ENCODE measurements around the gene RPRD2.
"Not testable (repeated sequence)": the region's sequence is repeated elsewhere in the genome, so short reads cannot be mapped to it uniquely, and the experiment has no call there.

Gene RPRD2

GRCh38 chr1:150392627-150393026 lies 28.7 kb downstream of the RPRD2 start:
- DNase-seq: no peak

GRCh38 chr1:150395115-150395514 lies 31.2 kb downstream of the RPRD2 start:
- not testable (repeated sequence) for DNase-seq

DNA sequence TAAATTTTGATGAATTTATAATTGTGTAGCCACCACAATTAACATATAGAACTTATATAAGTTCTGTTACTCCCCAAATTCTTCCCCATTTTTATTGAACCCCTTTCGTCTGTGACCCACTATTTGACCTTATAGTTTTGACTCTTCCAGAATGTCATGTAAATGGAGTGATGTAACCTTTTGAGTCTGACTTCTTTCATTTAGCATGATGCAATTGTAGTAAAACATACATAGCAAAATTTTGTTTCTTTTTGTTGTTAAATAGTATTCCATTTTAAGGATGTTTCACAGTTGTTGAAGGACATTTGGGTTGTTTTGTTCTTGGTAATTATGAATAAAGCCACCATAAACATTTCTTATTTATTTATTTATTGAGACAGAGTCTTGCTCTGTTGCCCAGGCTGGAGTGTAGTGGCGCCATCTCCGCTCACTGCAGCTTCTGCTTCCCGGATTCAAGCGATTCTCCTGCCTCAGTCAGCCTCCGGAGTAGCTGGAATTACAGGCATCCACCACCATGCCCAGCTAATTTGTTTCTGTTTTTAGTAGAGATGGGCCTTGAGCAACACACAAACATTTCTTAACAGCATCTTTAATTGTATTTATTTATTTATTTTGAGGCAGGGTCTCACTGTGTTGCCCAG lies 33.6 kb downstream of the RPRD2 start:
- no peak for DNase-seq

DNA sequence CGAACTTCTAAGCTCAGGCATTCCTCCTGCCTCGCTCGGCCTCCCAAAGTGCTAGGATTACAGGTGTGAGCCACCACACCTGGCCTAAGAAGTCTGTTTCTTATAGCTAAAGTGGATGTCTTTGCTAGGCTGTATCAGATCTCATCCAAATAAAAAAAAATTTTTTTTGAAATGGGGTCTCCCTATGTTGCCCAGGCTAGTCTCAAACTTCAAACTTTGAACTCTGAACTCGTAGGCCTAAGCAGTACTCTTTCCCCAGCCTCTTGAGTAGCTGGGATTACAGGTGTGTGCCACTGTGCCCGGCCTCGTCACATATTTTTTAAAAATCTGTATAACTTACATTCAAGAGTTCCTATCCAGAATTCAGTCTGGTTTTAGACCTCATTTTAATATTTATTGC lies 40.5 kb downstream of the RPRD2 start:
- no peak for DNase-seq

- no peak for DNase-seq
These were observed 41.7 kb downstream of the RPRD2 start for GRCh38 chr1:150405660-150406059.

DNA sequence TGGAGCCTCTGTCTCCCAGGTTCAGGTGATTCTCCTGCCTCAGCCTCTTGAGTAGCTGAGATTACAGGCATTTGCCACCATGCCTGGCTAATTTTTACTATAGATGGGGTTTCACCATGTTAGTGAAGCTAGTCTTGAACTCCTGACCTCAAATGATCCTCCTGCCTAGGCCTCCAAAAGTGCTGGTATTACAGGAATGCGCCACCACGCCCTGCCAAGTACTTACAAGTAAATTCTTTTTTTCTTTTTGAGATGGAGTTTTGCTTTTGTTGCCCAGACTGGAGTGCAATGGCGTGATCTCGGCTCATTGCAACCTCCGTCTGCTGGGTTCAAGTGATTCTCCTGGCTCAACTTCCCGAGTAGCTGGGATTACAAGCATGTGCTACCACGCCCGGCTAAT lies 42.5 kb downstream of the RPRD2 start:
- no peak for DNase-seq

GRCh38 chr1:150407330-150407729 lies 43.4 kb downstream of the RPRD2 start:
- no peak for DNase-seq

DNA sequence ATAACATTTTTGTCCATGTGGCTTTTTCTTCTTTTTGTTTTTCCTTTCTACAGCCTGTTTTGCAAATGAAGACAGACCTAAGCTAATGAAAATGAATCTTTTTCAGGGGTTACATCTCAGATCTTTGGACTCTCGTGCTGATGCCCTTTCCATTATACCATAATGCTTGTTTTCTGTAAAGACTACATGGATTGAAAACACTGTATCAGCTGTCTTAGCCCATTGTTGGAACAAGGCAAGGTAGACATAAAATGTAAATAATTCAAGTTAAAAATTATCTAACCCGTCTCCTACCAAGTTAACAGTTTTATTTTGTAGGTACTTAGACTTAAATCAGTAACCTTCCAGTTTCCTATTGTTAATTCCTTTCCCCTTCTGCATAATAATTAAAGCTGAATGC lies 44.9 kb downstream of the RPRD2 start:
- DNase-seq: no peak

DNA sequence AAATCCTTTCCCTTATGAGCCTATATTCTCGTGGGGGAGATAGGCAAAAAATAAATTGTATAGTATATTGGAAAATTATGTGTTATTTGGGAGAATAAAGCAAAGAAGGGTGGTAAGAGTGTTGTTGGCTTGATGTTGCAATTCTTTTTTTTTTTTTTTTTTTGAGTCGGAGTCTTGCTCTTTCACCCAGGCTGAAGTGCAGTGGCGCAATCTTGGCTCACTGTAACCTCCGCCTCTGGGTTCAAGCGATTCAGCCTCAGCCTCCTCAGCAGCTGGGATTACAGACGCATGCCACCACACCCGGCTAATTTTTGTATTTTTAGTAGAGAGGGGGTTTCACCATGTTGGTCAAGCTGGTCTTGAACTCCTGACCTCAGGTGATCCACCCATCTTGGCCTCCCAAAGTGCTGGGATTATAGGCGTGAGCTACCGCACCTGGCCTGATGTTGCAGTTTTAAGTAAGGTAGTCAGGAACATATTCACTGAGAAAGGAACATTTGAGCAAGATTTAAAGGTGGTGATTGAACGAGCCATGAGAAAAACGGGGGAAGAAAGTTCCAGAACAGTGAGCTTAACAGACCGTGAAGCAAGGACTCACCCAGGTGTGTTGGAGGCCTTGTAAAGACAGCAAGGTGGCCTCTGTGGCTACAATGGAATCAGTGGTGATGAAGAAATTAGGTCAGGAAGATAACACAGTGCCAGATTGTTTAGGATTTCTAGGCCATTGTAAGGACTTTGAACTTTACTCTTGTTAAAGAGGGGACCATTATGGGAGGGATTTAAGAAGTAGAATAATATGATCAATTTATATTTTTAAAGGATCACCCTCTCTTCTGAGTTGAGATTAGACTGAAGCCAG lies 45.8 kb downstream of the RPRD2 start:
- no peak for DNase-seq

DNA sequence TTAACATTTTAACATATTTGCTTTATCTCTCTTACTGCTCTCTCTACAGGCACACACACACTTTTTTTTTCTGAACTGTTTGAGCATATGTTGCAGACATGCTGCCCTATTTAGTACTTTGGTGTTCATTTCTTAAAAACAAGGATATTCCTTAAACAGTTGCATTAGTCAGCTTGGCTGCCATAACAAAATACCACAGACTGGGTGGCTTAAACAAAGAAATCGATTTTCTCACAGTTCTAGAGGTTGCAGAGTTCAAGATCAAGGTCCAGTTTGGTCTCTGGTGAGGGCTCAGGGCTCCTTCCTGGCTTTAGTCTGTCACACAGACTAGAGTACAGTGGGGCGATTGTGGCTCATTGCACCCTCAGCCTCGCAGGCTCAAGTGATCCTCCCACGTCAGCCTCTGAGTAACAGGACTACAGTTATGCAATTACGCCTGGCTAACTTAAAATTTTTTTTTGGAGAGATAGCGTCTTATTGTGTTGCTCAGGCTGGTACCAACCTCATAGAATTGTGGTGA lies 46.7 kb downstream of the RPRD2 start:
- DNase-seq: no peak

GRCh38 chr1:150414592-150414991 lies 50.6 kb downstream of the RPRD2 start:
- no peak for DNase-seq

GRCh38 chr1:150415800-150416199 lies 51.9 kb downstream of the RPRD2 start:
- DNase-seq: no peak

- DNase-seq: no peak
These were observed 56.8 kb downstream of the RPRD2 start for GRCh38 chr1:150420560-150421265.

DNA sequence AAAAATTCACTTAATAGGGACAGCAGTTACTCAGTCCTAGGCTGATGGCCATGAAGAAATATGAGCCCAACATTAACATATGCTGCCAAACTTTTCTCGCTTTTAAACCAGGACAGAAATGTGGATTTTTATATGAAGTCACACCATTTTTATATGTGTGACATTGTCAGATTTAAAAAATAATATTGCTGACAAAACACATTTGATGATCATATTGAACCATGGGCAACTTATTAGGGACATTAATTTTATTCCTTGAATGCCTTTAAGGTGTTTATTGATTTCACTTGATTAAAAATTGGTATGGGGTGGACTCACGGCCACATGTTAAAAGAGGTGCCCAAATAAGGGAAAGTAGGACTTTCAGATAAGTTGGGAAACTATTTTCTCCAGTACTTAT lies 58.6 kb downstream of the RPRD2 start:
- DNase-seq: no peak

- DNase-seq: no peak
These were observed 65.9 kb downstream of the RPRD2 start for GRCh38 chr1:150429805-150430204.

DNA sequence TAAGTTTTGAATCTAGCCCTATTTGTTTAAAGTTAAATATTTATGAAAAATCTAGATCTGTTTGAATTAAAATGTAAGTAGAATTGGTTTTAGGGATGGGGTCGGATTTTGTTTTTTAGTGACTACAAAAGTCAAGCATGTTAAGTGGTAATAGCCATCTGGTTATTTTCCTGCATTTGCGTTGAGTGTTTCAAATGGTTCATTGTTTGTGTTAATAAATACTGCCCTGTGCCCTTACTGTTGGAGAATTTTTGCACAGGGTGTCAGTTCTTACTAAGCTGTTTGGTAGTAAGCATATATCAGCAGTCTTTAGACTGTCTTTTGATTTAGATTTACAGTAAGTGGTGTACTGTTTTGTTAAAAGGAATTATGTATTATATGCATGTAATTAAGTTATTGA lies 77.2 kb downstream of the RPRD2 start:
- no peak for DNase-seq

DNA sequence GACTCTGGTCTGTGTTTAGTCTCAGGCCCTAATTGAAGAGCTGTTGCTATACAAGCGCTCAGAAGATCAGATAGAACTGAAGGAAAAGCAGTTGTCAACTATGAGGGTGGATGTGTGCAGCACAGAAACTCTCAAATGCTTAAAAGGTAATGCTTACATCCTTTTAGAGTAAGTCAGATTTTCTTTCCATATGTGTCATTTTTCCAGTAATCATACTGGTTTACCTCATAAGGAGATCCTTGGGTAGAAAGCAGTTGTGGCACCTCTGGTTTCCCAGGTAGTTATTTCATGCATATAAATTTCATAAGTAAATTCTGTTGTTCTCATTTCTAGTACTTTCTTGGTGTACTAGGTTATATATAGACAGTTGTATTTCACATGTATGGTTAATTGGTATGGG lies 80.3 kb downstream of the RPRD2 start:
- DNase-seq: no peak

- DNase-seq: no peak
These were observed 92.2 kb downstream of the RPRD2 start for GRCh38 chr1:150456146-150456647.

DNA sequence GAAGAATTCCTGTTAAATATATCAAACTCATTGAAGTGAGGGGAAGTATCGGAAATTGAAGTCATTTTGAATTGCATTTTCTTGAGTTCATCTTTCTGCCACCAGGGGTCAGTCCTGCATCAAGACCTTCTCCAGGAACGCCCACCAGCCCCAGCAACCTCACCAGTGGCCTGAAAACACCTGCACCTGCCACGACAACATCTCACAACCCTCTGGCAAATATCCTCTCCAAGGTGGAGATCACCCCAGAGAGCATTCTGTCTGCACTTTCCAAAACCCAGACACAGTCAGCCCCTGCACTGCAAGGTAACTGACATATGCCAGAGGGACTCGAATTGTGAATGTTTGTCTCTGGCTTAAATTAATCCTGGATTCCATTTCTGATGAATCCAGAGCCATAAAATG lies 100.5 kb downstream of the RPRD2 start:
- DNase-seq: peak; percentile 73

GRCh38 chr1:150466964-150467363 lies 103.0 kb downstream of the RPRD2 start:
- no peak for DNase-seq

DNA sequence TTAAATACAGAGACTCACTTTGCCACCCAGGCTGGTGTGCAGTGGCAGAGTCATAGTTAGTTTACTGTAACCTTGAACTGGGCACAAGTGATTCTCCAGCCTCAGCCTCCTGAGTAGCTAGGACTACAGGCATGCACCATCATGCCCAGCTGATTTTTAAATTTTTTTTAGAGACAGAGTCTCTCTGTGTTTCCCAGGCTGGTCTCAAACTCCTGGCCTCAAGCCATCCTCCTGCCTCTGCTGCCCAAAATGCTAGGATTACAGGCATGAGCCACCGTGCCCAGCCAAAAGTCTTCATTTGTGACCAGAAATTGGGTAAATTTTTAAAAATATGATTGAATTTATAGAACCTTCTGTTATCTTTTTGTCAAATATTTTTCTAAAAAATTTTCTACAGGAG lies 105.3 kb downstream of the RPRD2 start:
- DNase-seq: no peak

DNA sequence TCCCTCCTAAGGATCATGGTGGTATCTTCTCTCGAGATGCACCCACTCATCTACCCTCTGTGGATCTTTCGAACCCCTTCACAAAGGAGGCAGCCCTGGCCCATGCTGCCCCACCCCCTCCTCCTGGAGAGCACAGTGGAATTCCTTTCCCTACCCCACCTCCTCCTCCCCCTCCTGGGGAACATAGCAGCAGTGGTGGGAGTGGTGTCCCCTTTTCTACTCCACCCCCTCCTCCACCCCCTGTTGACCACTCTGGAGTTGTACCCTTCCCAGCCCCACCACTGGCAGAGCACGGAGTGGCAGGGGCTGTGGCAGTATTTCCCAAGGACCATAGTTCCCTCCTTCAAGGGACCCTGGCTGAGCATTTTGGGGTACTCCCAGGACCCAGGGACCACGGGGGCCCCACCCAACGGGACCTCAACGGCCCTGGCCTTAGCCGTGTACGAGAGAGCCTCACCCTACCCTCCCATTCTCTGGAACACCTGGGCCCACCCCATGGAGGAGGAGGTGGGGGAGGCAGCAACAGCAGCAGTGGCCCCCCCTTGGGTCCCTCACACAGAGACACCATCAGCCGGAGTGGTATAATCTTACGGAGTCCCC lies 108.8 kb downstream of the RPRD2 start:
- DNase-seq: no peak

DNA sequence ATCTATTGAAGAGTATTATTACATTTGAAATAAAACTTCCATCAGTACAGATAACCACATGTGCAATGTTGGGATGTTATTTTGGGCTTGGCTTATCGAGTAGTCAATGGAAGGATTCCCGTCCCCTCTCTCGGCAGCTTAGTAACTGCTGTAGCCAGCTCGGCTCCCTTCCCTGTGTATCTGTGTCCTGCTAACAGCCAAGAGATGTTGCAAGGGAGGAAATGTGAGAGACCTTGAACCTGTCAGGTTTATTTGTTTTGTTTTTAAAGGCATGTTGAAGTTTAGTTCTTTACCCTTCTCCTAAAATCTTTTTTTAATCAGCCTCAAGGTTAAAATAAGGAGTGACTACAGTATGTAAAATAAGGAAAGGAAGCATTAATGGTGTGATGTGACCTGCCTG lies 109.7 kb downstream of the RPRD2 start:
- DNase-seq: no peak
